Activated naive CD4-positive, alpha-beta T cell treated with anti-CD3 and anti-CD28 coated beads, Interleukin-2, amount 50 U/mL, for 72 hours (primary cell): ENCODE results near the gene SSTR3. TPM values are rescaled to one million over a fixed set of nuclear protein-coding genes. Genes with fewer than 3 reads are reported as not detected.
A peak's percentile ranks its signal among the peaks of the same experiment; 100 is the strongest.

ENCODE experiments used
- ATAC-seq, 2 donors: fragments of 150-1000 bp; cut with Tn5 transposase; 2 replicates each; pipeline ENCODE4 v1.10.0; 2021; ENCODE audit warnings: mild to moderate bottlenecking in 2 of 2, moderate library complexity in 2 of 2
- DNase-seq, 2 donors: peaks; one replicate each; pipeline ENCODE4 v3.0.0; 2021 to 2022; ENCODE audit warnings: low spot score in 2 of 2
- H3K27ac Mint-ChIP-seq, 2 donors: one replicate each; pipeline ENCODE4 v1.8.0; 2022; ENCODE audit warnings: mild to moderate bottlenecking in 2 of 2, mixed read lengths in 2 of 2
- H3K36me3 Mint-ChIP-seq, 2 donors: one replicate each; pipeline ENCODE4 v1.8.0; 2022; ENCODE audit warnings: mixed read lengths in 2 of 2
- H3K9me3 Mint-ChIP-seq, 2 donors: one replicate each; pipeline ENCODE4 v1.8.0; 2022; ENCODE audit warnings: mixed read lengths in 2 of 2
- total RNA-seq, 2 donors: library from RNA; stranded (reverse); gene quantifications; one replicate each; pipeline ENCODE4 v1.2.3, GENCODE V29; 2022

Gene SSTR3
- total RNA-seq, 2 donors from 2014 or later, result 5.2 to 28.1 TPM

- Mint-ChIP-seq H3K9me3 (peaks cover 0 to 5% of the 10 kb centered on the region in 2 donors), H3K27ac (peak overlapping the region; percentile 86 to 93), H3K36me3 (peaks cover 7 to 8% of the 10 kb centered on the region in 2 donors)
- DNase-seq (peak; percentile 75 to 83), ATAC-seq (peak; percentile 56 to 71)
These were observed 48.4 kb downstream of the SSTR3 start for GRCh38 chr22:37163575-37164504.

GRCh38 chr22:37163096-37163489, 49.2 kb downstream of the SSTR3 start:
- ATAC-seq, result no peak
- Mint-ChIP-seq H3K27ac (peak overlapping the region; percentile 86 to 93), H3K36me3 (peaks cover 7 to 8% of the 10 kb centered on the region in 2 donors), H3K9me3 (peaks cover 0 to 5% of the 10 kb centered on the region in 2 donors)
- DNase-seq, result no peak

GRCh38 chr22:37162221-37163095, 49.8 kb downstream of the SSTR3 start:
- DNase-seq, result peak; percentile 76 to 90
- H3K27ac Mint-ChIP-seq, result peak overlapping the region; percentile 86 to 93
- peak; percentile 73 to 79 for ATAC-seq

GRCh38 chr22:37161443-37161842, 50.8 kb downstream of the SSTR3 start:
- ATAC-seq (no peak), DNase-seq (peak in 1 of 2 donors; percentile 36)
- Mint-ChIP-seq H3K9me3 (peaks cover 0 to 5% of the 10 kb centered on the region in 2 donors), H3K36me3 (peaks cover 7 to 8% of the 10 kb centered on the region in 2 donors), H3K27ac (peak overlapping the region; percentile 86 to 93)

More at GRCh38 chr22:37162221-37163095, 49.8 kb downstream of the SSTR3 start:
- Mint-ChIP-seq H3K9me3 (peaks cover 0 to 5% of the 10 kb centered on the region in 2 donors), H3K36me3 (peaks cover 7 to 8% of the 10 kb centered on the region in 2 donors)

- peaks cover 7 to 13% of the 10 kb centered on the region in 2 donors for H3K36me3 Mint-ChIP-seq
- ATAC-seq (no peak), DNase-seq (no peak)
- peak overlapping the region in 1 of 2 donors; percentile 52 for H3K27ac Mint-ChIP-seq
- peaks cover 0 to 5% of the 10 kb centered on the region in 2 donors for H3K9me3 Mint-ChIP-seq
These were observed 52.2 kb downstream of the SSTR3 start for GRCh38 chr22:37160027-37160426.

- no peak overlapping the region for H3K27ac Mint-ChIP-seq
- ATAC-seq, result no peak
These were observed 53.4 kb downstream of the SSTR3 start for GRCh38 chr22:37158963-37159290.

GRCh38 chr22:37157516-37158285, 54.6 kb downstream of the SSTR3 start:
- no peak for DNase-seq
- Mint-ChIP-seq H3K9me3 (peaks cover 0 to 5% of the 10 kb centered on the region in 2 donors), H3K36me3 (peaks cover 7 to 19% of the 10 kb centered on the region in 2 donors), H3K27ac (peak overlapping the region in 1 of 2 donors; percentile 16)
- no peak for ATAC-seq

More at GRCh38 chr22:37158963-37159290, 53.4 kb downstream of the SSTR3 start:
- DNase-seq, result no peak
- peaks cover 7 to 19% of the 10 kb centered on the region in 2 donors for H3K36me3 Mint-ChIP-seq
- H3K9me3 Mint-ChIP-seq, result peaks cover 0 to 5% of the 10 kb centered on the region in 2 donors

GRCh38 chr22:37156686-37157435, 55.4 kb downstream of the SSTR3 start:
- ATAC-seq, result no peak
- H3K27ac Mint-ChIP-seq, result no peak overlapping the region

GRCh38 chr22:37155971-37156370, 56.3 kb downstream of the SSTR3 start:
- peaks cover 0 to 2% of the 10 kb centered on the region in 2 donors for H3K9me3 Mint-ChIP-seq
- DNase-seq (no peak), ATAC-seq (no peak)
- H3K27ac Mint-ChIP-seq, result peak overlapping the region in 1 of 2 donors; percentile 70
- peaks cover 0 to 22% of the 10 kb centered on the region in 2 donors for H3K36me3 Mint-ChIP-seq

More at GRCh38 chr22:37156686-37157435, 55.4 kb downstream of the SSTR3 start:
- peaks cover 7 to 19% of the 10 kb centered on the region in 2 donors for H3K36me3 Mint-ChIP-seq
- H3K9me3 Mint-ChIP-seq, result peaks cover 0 to 5% of the 10 kb centered on the region in 2 donors
- no peak for DNase-seq

- Mint-ChIP-seq H3K9me3 (peaks cover 0 to 7% of the 10 kb centered on the region in 2 donors), H3K36me3 (peaks cover 0 to 24% of the 10 kb centered on the region in 2 donors), H3K27ac (peak overlapping the region; percentile 38 to 70)
- peak in 1 of 2 donors; percentile 80 for DNase-seq
- peak; percentile 70 to 95 for ATAC-seq
These were observed 57.2 kb downstream of the SSTR3 start for GRCh38 chr22:37154925-37155712.

Other genes with a start within 250 kb of the SSTR3 start
- 1 to 10 TPM; 5.1 to 5.3 TPM for gene TST, start 193.0 kb downstream of the SSTR3 start, total RNA-seq
- 10 to 100 TPM; 20.9 to 23.2 TPM for gene MPST, start 192.7 kb downstream of the SSTR3 start, total RNA-seq
- 10 to 100 TPM; 20.0 to 35.7 TPM for gene KCTD17, start 160.7 kb downstream of the SSTR3 start, total RNA-seq
- 10 to 100 TPM in 1 of 2 donors, 1 to 10 TPM in 1; 8.7 to 27.8 TPM for gene TMPRSS6, start 102.8 kb downstream of the SSTR3 start, total RNA-seq
- gene IL2RB, start 62.6 kb downstream of the SSTR3 start, total RNA-seq, result 100 to 1,000 TPM; 170 to 253 TPM
- 10 to 100 TPM; 13.8 to 14.5 TPM for gene C1QTNF6, start 24.2 kb downstream of the SSTR3 start, total RNA-seq
- 100 to 1,000 TPM; 655 to 769 TPM for gene RAC2, start 31.8 kb upstream of the SSTR3 start, total RNA-seq
- 10 to 100 TPM; 60.7 to 69.7 TPM for gene CYTH4, start 70.0 kb upstream of the SSTR3 start, total RNA-seq
- gene ELFN2, start 215.0 kb upstream of the SSTR3 start, total RNA-seq, result 1 to 10 TPM in 1 of 2 donors, under 1 TPM in 1; 0.41 to 2.0 TPM